ENCODE data around the gene IL10RA. TPM values are rescaled to one million over a fixed set of nuclear protein-coding genes. Genes with fewer than 3 reads are reported as not detected.

The IL10RA gene
- total RNA-seq, 1 experiment from 2014 or later = 0.04 TPM

DNA sequence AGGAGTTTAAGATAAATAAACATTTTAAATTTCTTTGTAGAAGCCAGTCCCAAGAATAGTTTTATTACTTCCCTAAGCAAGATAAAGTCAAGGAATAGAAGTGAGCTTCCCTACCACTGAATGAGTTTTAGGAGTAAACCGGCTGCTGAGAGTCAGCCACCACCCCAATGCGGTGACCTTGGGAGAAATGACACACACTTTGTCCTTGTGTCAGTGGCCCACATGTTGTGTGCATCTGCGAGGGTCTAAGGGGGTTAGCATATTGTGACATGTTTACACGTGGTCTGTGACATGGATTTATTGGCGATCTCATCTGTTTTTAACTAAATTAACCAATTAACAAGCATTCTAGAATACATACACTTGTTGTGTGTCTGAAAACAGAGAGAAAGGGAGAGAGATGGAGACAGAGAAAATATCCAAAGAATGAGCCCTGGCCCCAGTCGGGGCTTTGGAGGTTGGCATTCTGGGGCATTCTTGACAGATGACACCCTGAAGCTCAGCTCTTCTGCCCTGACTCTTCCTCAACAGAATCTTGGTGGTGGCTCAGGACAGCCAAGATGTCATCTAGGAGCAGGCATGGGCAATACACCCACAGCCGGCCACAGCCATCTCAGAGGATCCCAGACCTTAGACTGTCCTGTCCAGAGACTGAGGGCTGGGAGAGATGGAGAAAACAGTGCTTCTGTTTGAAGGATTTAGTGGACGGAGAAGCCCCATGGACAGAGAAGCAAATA is 60.9 kb downstream of the IL10RA start:
- DNase-seq (ENCODE audit: low spot score) = no peak

DNA sequence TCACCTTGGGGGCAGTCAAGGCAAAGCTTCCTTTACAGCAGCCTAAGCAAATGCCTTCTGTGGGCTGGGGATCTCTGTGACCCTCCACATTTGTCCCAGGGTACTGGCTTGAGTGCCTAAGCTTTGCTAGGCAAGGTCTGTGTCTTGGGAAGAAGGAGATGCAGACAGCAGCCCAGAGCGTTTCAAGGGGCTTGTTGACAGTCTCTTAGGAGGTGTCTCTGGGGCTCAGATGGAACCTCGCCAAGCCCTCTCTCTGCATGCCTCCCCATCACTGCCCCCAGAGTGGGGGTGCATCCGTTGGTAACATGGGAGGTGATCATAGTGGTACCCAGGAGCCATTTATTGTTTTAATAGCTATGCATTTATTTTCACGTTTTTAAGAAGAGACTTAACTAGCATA is 61.6 kb downstream of the IL10RA start:
- DNase-seq (ENCODE audit: low spot score) = no peak

DNA sequence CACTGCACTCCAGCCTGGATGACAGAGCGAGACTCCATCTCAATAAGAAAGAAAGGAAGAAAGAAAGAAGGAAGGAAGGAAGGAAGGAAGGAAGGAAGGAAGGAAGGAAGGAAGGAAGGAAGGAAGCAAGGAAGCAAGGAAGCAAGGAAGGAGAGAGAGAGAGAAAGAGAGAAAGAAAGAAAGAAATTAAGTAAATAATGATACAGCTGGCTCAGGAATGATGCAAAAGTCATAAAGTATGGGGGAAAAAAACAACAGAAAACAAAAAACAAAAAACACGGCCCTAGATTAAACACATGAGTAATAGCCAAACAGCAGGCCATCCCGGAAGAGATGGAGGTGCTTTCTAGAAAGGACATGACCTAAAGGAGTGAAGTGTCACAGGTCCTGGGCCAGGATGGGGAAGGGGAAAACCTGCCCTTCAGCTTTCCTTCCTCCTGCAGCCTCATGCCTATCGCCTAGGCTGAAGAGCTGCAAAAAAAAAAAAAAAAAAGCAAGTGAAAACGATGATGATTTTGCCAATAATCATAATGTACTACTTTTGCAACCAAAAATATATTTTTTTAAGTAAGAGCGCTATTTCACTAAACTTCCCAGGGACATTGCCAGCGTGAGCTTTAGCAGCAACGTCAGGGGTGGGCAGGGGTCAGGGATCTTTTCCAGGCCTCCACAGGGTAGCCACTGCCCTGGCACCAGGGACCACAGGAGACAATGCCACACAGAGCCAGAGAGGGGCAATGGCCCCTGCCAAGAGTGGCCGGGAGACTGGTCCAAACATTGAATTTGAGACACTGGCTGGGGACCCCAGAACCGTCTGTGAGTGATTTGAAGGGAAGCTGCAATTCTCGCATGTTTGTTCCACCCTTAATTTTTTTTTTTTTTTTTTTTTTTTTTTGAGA is 62.5 kb downstream of the IL10RA start:
- no peak for DNase-seq (ENCODE audit: low spot score)

DNA sequence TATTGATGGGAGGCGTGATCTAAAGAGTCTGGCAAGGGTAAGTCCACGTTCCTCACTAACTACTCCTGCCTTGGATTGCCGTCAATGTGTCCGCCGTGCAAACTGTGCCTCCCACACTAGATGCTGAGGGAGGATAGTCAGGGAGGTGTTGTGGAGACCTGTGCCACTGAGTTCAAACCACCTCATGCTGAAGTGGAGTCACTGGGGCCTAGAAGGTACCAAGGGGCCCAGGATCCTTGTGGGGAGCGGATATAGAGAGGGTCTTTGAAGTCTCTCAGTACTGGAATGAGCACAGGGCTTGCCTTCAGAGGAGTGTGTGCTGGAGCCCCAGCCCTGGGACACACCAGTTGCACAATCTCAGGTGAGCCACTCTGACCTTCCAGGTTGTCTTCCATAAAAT is 63.6 kb downstream of the IL10RA start:
- no peak for DNase-seq (ENCODE audit: low spot score)

DNA sequence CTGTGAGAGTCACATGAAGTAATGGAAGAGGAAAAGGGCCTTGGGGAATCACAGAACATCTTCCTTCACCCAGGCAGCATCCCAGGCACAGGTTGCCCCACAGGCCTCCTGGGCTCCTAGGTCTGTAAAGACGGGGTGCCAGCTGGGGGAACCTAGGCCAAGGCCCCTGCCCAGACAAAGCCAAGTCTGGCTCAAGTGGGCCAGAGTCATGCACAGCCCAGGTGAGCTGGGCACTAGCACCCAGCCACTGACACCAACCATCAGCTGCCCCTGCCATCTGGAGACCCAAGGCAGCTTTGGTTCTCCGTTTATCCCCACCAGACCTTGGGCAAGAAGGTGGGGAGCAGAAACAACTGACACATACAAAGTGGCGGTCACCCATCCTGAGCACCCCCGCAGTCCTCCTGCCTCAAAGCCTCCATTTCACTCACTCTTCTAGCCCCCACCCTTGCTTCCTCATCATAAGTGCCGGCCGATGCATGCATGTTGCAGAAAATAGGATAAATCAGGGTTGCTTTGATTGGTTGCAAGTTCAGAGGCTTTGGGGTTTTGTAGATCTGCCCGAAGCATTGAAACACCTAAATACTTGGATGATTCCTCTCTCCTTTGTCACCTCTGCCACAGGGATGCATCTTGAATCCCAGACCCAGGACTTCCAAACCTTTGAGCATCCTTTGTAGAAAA is 64.2 kb downstream of the IL10RA start:
- DNase-seq (ENCODE audit: low spot score) = no peak

Other genes starting within 250 kb of the IL10RA start
- gene DSCAML1, start 189.2 kb upstream of the IL10RA start, total RNA-seq (2014; rRNA removed; shearing (Covaris generic)) = not detected in 2 replicates
- gene FXYD2, start 161.7 kb upstream of the IL10RA start, total RNA-seq (2014; rRNA removed; shearing (Covaris generic)) = not detected in 2 replicates
- 12.8 and 15.8 TPM in 2 replicates for gene FXYD6, start 109.7 kb upstream of the IL10RA start, total RNA-seq (2014; rRNA removed; shearing (Covaris generic))
- gene TMPRSS13, start 57.0 kb upstream of the IL10RA start, total RNA-seq (2014; rRNA removed; shearing (Covaris generic)) = 0.33 TPM in 1 of 2 replicates, not detected in the other
- gene TMPRSS4, start 90.7 kb downstream of the IL10RA start, total RNA-seq (2014; rRNA removed; shearing (Covaris generic)) = not detected in 2 replicates
- gene SMIM35, start 100.6 kb downstream of the IL10RA start, total RNA-seq (2014; rRNA removed; shearing (Covaris generic)) = not detected in 2 replicates
- 2.5 and 3.9 TPM in 2 replicates for gene SCN4B, start 166.4 kb downstream of the IL10RA start, total RNA-seq (2014; rRNA removed; shearing (Covaris generic))
- gene SCN2B, start 190.2 kb downstream of the IL10RA start, total RNA-seq (2014; rRNA removed; shearing (Covaris generic)) = not detected in 2 replicates
- gene JAML, start 238.6 kb downstream of the IL10RA start, total RNA-seq (2014; rRNA removed; shearing (Covaris generic)) = not detected in 2 replicates

All from H4 (cell line).